T47D (cell line): Measurements from ENCODE around the gene C10orf90.

Experiments
- DNase-seq, 2 experiments: peaks; one replicate each; pipeline versions ENCODE4 v3.0.0 to v3.0.0-alpha.2; 2011 to 2012; ENCODE audit warnings: low read depth in 1 of 2, low spot score in 1 of 2
- JUND ChIP-seq: IDR thresholded peaks from 2 replicates; pipeline ENCODE4 v1.6.1; 2012; ENCODE audit warnings: low read depth
- in situ Hi-C: cut with HindIII; loops from 2 replicates; pipeline ENCODE4 v1.10.0; 2016; ENCODE audit warnings: low sequenced_read_pairs, low pct_unique_long_range_greater_than_20kb

The C10orf90 gene

GRCh38 chr10:126670056-126670894 is at the start of gene C10orf90:
Gene C10orf90 (minus strand): TSS chr10:126670693. CDS start chr10:126670480, 213 bp downstream.
- in situ Hi-C loops, result no loop called here
- no peak for TF ChIP-seq JUND
- DNase-seq, result no peak

GRCh38 chr10:126716366-126716765 is 45.9 kb upstream of the C10orf90 start:
- no peak for DNase-seq
- in situ Hi-C loops, result no loop called here
- no peak for TF ChIP-seq JUND

GRCh38 chr10:126713594-126713993 is 43.1 kb upstream of the C10orf90 start:
- in situ Hi-C loops, result no loop called here
- no peak for DNase-seq
- TF ChIP-seq JUND, result no peak

GRCh38 chr10:126712681-126713080 is 42.2 kb upstream of the C10orf90 start:
- in situ Hi-C loops, result no loop called here
- no peak for TF ChIP-seq JUND
- no peak for DNase-seq

- no peak for DNase-seq
- in situ Hi-C loops, result no loop called here
- no peak for TF ChIP-seq JUND
Observed at GRCh38 chr10:126705951-126706565, 35.6 kb upstream of the C10orf90 start.

- TF ChIP-seq JUND, result no peak
- in situ Hi-C loops, result no loop called here
- DNase-seq, result no peak
Observed at GRCh38 chr10:126705131-126705530, 34.6 kb upstream of the C10orf90 start.

GRCh38 chr10:126704649-126705048 is 34.2 kb upstream of the C10orf90 start:
- no peak for TF ChIP-seq JUND
- no peak for DNase-seq
- in situ Hi-C loops, result no loop called here

- in situ Hi-C loops, result no loop called here
- DNase-seq, result no peak
- TF ChIP-seq JUND, result no peak
Observed at GRCh38 chr10:126702181-126702580, 31.7 kb upstream of the C10orf90 start.

- in situ Hi-C loops, result no loop called here
- no peak for TF ChIP-seq JUND
- no peak for DNase-seq
Observed at GRCh38 chr10:126701526-126701925, 31.0 kb upstream of the C10orf90 start.

GRCh38 chr10:126696684-126697083 is 26.2 kb upstream of the C10orf90 start:
- in situ Hi-C loops, result no loop called here
- TF ChIP-seq JUND, result no peak
- no peak for DNase-seq

- no peak for DNase-seq
- in situ Hi-C loops, result no loop called here
- TF ChIP-seq JUND, result no peak
Observed at GRCh38 chr10:126691456-126691855, 21.0 kb upstream of the C10orf90 start.

GRCh38 chr10:126690534-126690933 is 20.0 kb upstream of the C10orf90 start:
- in situ Hi-C loops, result no loop called here
- TF ChIP-seq JUND, result no peak
- DNase-seq, result no peak

GRCh38 chr10:126689461-126689994 is 19.0 kb upstream of the C10orf90 start:
- in situ Hi-C loops, result no loop called here
- no peak for TF ChIP-seq JUND
- no peak for DNase-seq
